Choroid plexus epithelial cell (primary cell): ENCODE data around the gene CLCF1.

Experiments
- DNase-seq: peaks from one replicate; pipeline ENCODE4 v3.0.0-alpha.2; 2010; ENCODE audit warnings: low read depth
- H3K4me3 ChIP-seq: 2 replicates; pipeline ENCODE4 v1.5.1; 2011; ENCODE audit warnings: low read depth, mild to moderate bottlenecking, control low read depth, low read length, moderate library complexity
- CTCF ChIP-seq: conservative IDR thresholded peaks from 2 replicates; pipeline ENCODE4 v1.5.1; 2011; ENCODE audit warnings: low read depth, mild to moderate bottlenecking, control low read depth, inconsistent platforms, low read length, moderate library complexity

CLCF1 gene

GRCh38 chr11:67349036-67349435, 24.4 kb downstream of the CLCF1 start:
- no peak for DNase-seq
- no peak for TF ChIP-seq CTCF
- no peak overlapping the region for H3K4me3 ChIP-seq

- H3K4me3 ChIP-seq = no peak overlapping the region
- no peak for TF ChIP-seq CTCF
- peak; percentile 76 for DNase-seq
These were observed 25.2 kb downstream of the CLCF1 start for GRCh38 chr11:67347964-67348749.

- H3K4me3 ChIP-seq = no peak overlapping the region
- peak; percentile 74 for DNase-seq
- peak; percentile 88 for TF ChIP-seq CTCF
These were observed 27.2 kb downstream of the CLCF1 start for GRCh38 chr11:67345920-67346819.

- H3K4me3 ChIP-seq = no peak overlapping the region
- DNase-seq = no peak
- TF ChIP-seq CTCF = no peak
These were observed 28.0 kb downstream of the CLCF1 start for GRCh38 chr11:67345247-67345919.

- H3K4me3 ChIP-seq = no peak overlapping the region
- no peak for DNase-seq
- TF ChIP-seq CTCF = no peak
These were observed 29.1 kb downstream of the CLCF1 start for GRCh38 chr11:67344264-67344663.

- DNase-seq = no peak
- no peak for TF ChIP-seq CTCF
- no peak overlapping the region for H3K4me3 ChIP-seq
These were observed 36.1 kb downstream of the CLCF1 start for GRCh38 chr11:67337257-67337656.
